ENCODE data around the gene TMEM221. TPM values are rescaled to one million over a fixed set of nuclear protein-coding genes. Genes with fewer than 3 reads are reported as not detected.
A peak's percentile ranks its signal among the peaks of the same experiment; 100 is the strongest.

The TMEM221 gene
- total and polyA plus RNA-seq, 9 of the 15 experiments (the other 6 are each of a cell fraction or from before 2014, with no cell fraction given): 0.06 to 0.35 TPM; not detected in 7

- TF ChIP-seq FOXM1 (IDR thresholded peaks at IDR 0.05; ENCODE audit: low read depth): no peak
- no peak for TF ChIP-seq FOXM1 (CRISPR knock-in tag; IDR thresholded peaks at IDR 0.05; ENCODE audit: low read depth)
- no peak for TF ChIP-seq BRF1 (IDR thresholded peaks at IDR 0.05; ENCODE audit: borderline replicate concordance, extremely low read depth, insufficient read length)
- TF ChIP-seq GATAD2B (IDR thresholded peaks at IDR 0.05; ENCODE audit: borderline replicate concordance): no peak
- no peak for TF ChIP-seq BCOR (IDR thresholded peaks at IDR 0.05)
- TF ChIP-seq ZBTB7A (IDR thresholded peaks at IDR 0.05; ENCODE audit: borderline replicate concordance, control insufficient read depth, low read depth, low read length): no peak
- no peak for TF ChIP-seq PHB (CRISPR knock-in tag; IDR thresholded peaks at IDR 0.05)
- TF ChIP-seq ZNF609 (CRISPR knock-in tag; IDR thresholded peaks at IDR 0.05; ENCODE audit: borderline replicate concordance): no peak
- TF ChIP-seq SREBF2 (CRISPR knock-in tag; IDR thresholded peaks at IDR 0.05): no peak
- no peak for TF ChIP-seq ZNF561 (CRISPR knock-in tag; conservative IDR thresholded peaks at IDR 0.05)
- TF ChIP-seq MAZ (CRISPR knock-in tag; conservative IDR thresholded peaks at IDR 0.05 in 1 of 2, IDR thresholded peaks at IDR 0.05 in 1 of 2): no peak
- no peak for TF ChIP-seq TSC22D4 (tag; IDR thresholded peaks at IDR 0.05)
- no peak for TF ChIP-seq HCFC1 (IDR thresholded peaks at IDR 0.05; ENCODE audit: low read depth, low read length)
- no peak; the same call in 1 of the 2 replicates for TF ChIP-seq ETV5 (CRISPR knock-in tag; IDR thresholded peaks at IDR 0.05; ENCODE audit: low read depth)
- peak; percentile 93 for TF ChIP-seq SAP30 (IDR thresholded peaks at IDR 0.05; ENCODE audit: borderline replicate concordance, insufficient read depth, low read depth, low read length, poor library complexity, severe bottlenecking)
- no peak for TF ChIP-seq CCAR2 (IDR thresholded peaks at IDR 0.05; ENCODE audit: low read depth, low read length)
- no peak for TF ChIP-seq RERE (CRISPR knock-in tag; IDR thresholded peaks at IDR 0.05; ENCODE audit: borderline replicate concordance)
- no peak for TF ChIP-seq ZSCAN32 (CRISPR knock-in tag; IDR thresholded peaks at IDR 0.05)
These were observed 20.6 kb upstream of the TMEM221 start (continued) for GRCh38 chr19:17469092-17469480.

Data from K562 (cell line).